Fibroblast of lung (primary cell): ENCODE data around the gene PIK3CA.

Source experiments
- EZH2 ChIP-seq: IDR thresholded peaks from 2 replicates; pipeline ENCODE4 v1.5.1; 2012; ENCODE audit warnings: low read length, control low read depth, mild to moderate bottlenecking; ENCODE audit errors: missing control alignments
- TF ChIP-seq, protein P1 (sequence below), 2 donors: IDR thresholded peaks in 1 of 2; conservative IDR thresholded peaks in 1 of 2; 1 replicate in 1 of 2; 2 replicates in 1 of 2; pipeline ENCODE4 v1.5.1; 2011 to 2012; ENCODE audit warnings: low read length in 2 of 2, control low read depth in 1 of 2, inconsistent platforms in 1 of 2, low read depth in 1 of 2, mild to moderate bottlenecking in 1 of 2

DNA sequence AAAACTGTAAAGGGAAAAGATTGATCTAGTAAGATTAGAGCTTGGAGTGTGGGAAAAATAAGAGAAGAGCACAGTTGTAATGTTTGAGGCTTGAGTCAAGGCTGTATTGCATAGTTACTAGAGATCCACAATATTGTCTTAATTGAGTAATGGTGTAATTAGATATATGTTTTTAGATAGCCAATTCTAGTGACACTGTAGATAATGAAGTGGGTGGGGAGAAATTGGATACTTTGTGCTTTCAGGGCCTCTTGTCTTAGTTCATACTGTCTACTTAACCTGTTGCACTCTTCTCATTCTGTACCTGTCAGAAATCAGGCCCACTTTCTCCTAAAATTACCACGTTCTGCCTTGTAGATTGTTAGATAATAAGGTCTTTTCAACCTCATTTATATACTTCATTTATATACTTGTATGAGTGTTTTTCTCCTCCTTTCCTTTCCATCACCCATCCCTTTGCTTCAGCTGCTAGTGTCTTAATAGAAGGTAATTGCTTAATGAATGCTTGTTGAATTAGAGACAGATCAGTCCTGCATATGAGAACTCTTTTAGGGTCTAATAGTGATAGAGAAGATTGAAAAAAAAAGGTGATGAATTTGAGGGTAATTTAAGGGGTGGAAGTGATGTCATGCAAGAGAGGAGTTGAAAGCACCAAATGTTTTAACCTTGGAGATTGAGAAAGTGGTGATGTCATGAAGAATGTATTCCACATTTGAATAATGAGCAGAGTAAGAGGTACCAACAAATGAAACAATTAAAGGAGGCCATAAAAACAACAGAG, 32.0 kb downstream of the PIK3CA start:
- TF ChIP-seq, protein P1, sequence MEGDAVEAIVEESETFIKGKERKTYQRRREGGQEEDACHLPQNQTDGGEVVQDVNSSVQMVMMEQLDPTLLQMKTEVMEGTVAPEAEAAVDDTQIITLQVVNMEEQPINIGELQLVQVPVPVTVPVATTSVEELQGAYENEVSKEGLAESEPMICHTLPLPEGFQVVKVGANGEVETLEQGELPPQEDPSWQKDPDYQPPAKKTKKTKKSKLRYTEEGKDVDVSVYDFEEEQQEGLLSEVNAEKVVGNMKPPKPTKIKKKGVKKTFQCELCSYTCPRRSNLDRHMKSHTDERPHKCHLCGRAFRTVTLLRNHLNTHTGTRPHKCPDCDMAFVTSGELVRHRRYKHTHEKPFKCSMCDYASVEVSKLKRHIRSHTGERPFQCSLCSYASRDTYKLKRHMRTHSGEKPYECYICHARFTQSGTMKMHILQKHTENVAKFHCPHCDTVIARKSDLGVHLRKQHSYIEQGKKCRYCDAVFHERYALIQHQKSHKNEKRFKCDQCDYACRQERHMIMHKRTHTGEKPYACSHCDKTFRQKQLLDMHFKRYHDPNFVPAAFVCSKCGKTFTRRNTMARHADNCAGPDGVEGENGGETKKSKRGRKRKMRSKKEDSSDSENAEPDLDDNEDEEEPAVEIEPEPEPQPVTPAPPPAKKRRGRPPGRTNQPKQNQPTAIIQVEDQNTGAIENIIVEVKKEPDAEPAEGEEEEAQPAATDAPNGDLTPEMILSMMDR (conservative IDR thresholded peaks at IDR 0.05 in 1 of 2, IDR thresholded peaks at IDR 0.05 in 1 of 2; ENCODE audit: low read depth in 1 of 2, low read length in 2 of 2) = no peak
- TF ChIP-seq EZH2 = no peak
